ENCODE results near the gene ZNF608. TPM values are rescaled to one million over a fixed set of nuclear protein-coding genes. Genes with fewer than 3 reads are reported as not detected.

Gene ZNF608
- total RNA-seq, 3 donors from 2014 or later (not counting 1 experiment from before 2014, with no cell fraction given): 0.39 to 6.6 TPM; not detected in 1

- Histone ChIP-seq H3K4me1 (ENCODE audit: control insufficient read depth, insufficient read depth, low read length) (no peaks in the 10 kb centered on the region), H3K4me3 (ENCODE audit: low read length) (no peak overlapping the region), H3K9me3 (ENCODE audit: control insufficient read depth, insufficient read depth, low read length) (no peaks in the 10 kb centered on the region), H3K36me3 (ENCODE audit: control insufficient read depth, insufficient read depth, low read length) (no peaks in the 10 kb centered on the region), H3K27ac (ENCODE audit: low read length) (no peak overlapping the region), H3K27me3 (ENCODE audit: control insufficient read depth, insufficient read depth, low read length) (no peaks in the 10 kb centered on the region)
- no peak for ATAC-seq
- H3K9me3 Mint-ChIP-seq: no peaks in the 10 kb centered on the region
- no CpG with 5 or more reads among the region's 1 CpG for WGBS (ENCODE audit: insufficient coverage)
- intact Hi-C loops (cut with micrococcal nuclease): no loop called here
- peaks cover 2 to 13% of the 10 kb centered on the region in 2 donors for H3K27me3 Mint-ChIP-seq (ENCODE audit: low read depth in 2 of 2)
- H3K27ac Mint-ChIP-seq: no peak overlapping the region
- DNase-seq: no peak
- no peak for TF ChIP-seq CTCF (IDR thresholded peaks at IDR 0.05)
- H3K4me1 Mint-ChIP-seq: no peaks in the 10 kb centered on the region
- H3K4me3 Mint-ChIP-seq: no peak overlapping the region
- no peaks in the 10 kb centered on the region for H3K36me3 Mint-ChIP-seq
These were observed 26.2 kb upstream of the ZNF608 start for GRCh38 chr5:124772457-124773200.

DNA sequence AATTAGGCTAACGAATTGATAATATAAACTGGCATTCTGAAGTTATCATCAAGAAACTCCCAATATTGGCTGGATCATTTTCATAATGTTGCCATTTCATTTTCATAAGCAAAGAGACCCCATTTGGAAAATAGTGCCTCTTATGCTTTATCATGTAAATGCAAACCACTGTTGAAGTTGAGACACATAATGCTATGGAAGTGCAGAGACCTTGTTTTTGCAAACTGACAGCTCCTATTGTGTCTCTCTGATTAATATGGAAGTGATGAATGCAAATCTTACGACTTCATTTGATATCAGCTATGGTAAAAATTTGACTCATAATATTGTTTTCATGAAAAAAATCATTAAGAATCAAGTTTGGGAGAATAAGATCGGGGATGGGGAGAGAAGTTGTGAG lies 25.3 kb upstream of the ZNF608 start:
- Histone ChIP-seq H3K4me1 (ENCODE audit: control insufficient read depth, insufficient read depth, low read length) (no peaks in the 10 kb centered on the region), H3K9me3 (ENCODE audit: control insufficient read depth, insufficient read depth, low read length) (no peaks in the 10 kb centered on the region), H3K4me3 (ENCODE audit: low read length) (no peak overlapping the region), H3K27ac (ENCODE audit: low read length) (no peak overlapping the region), H3K36me3 (ENCODE audit: control insufficient read depth, insufficient read depth, low read length) (no peaks in the 10 kb centered on the region), H3K27me3 (ENCODE audit: control insufficient read depth, insufficient read depth, low read length) (no peaks in the 10 kb centered on the region)
- WGBS (ENCODE audit: insufficient coverage): 87% methylated on average over 3 of the region's 3 CpGs
- Mint-ChIP-seq H3K4me3 (no peak overlapping the region), H3K9me3 (no peaks in the 10 kb centered on the region), H3K27ac (no peak overlapping the region), H3K36me3 (no peaks in the 10 kb centered on the region), H3K4me1 (no peaks in the 10 kb centered on the region), H3K27me3 (ENCODE audit: low read depth in 2 of 2) (peaks cover 2 to 13% of the 10 kb centered on the region in 2 donors)
- DNase-seq: no peak
- intact Hi-C loops (cut with micrococcal nuclease): no loop called here
- TF ChIP-seq CTCF (IDR thresholded peaks at IDR 0.05): no peak
- ATAC-seq: no peak

DNA sequence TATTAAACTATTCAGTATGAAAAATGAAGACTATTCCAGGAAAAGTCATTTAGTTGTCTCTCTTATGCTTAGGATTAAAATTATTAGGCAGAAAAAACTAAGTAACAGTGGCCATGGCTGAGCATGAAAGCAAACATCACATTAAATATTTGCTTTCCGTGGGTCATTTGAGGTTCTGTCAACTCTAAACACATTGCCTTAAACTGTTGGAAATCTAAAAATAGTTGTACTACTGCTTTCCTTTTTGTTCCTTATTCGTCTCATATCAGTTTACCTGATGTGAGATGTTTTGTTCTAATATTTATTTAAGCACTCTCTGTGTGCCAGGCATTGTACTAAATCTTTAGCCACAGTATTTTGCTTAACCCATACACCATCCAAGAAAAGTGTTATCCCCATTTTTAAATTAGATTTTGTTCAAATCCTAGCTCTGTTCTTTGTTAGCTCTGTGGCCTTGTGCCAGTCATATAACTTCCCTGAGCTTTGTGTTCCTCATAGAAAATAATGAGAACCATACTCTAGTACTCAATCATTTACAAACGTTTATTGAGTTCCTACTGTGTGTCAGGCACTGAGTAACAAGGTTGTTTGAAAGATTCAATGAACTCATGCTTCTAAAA lies 18.7 kb upstream of the ZNF608 start:
- intact Hi-C loops (cut with micrococcal nuclease): no loop called here
- DNase-seq (no peak), ATAC-seq (no peak)
- Mint-ChIP-seq H3K27me3 (ENCODE audit: low read depth in 2 of 2) (peaks cover 2 to 6% of the 10 kb centered on the region in 2 donors), H3K4me3 (no peak overlapping the region), H3K4me1 (no peaks in the 10 kb centered on the region), H3K9me3 (no peaks in the 10 kb centered on the region), H3K27ac (no peak overlapping the region), H3K36me3 (no peaks in the 10 kb centered on the region)
- 44% methylated on average over 2 of the region's 3 CpGs for WGBS (ENCODE audit: insufficient coverage)
- Histone ChIP-seq H3K27ac (ENCODE audit: low read length) (no peak overlapping the region), H3K27me3 (ENCODE audit: control insufficient read depth, insufficient read depth, low read length) (no peaks in the 10 kb centered on the region), H3K4me3 (ENCODE audit: low read length) (no peak overlapping the region), H3K4me1 (ENCODE audit: control insufficient read depth, insufficient read depth, low read length) (no peaks in the 10 kb centered on the region), H3K36me3 (ENCODE audit: control insufficient read depth, insufficient read depth, low read length) (no peaks in the 10 kb centered on the region), H3K9me3 (ENCODE audit: control insufficient read depth, insufficient read depth, low read length) (no peaks in the 10 kb centered on the region)
- no peak for TF ChIP-seq CTCF (IDR thresholded peaks at IDR 0.05)
